GM21423 (cell line): Measurements from ENCODE around the gene AKIP1.

Experiments
- ATAC-seq: cut with Tn5 transposase; IDR thresholded peaks from one replicate; pipeline ENCODE4 v1.9.1; 2021; ENCODE audit warnings: mild to moderate bottlenecking, moderate library complexity; ENCODE audit not compliant: unreplicated experiment

The AKIP1 gene

DNA sequence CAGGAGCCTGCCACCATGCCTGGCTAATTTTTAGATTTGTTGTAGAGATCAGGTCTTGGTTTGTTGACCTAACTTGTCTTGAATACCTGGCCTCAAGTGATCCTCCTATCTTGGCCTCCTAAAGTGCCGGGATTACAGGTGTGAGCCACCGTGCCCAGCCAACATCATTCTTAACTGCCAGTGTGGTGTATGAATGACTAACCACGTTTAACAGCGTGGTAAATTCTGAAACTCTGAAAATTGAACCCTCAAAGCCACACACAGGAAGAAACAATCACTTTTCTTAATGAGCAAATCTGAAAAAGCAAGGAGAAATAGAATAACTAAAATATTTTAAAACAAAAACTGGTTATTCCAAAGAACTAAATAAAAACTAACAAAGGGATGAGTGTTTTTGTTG, 45.9 kb downstream of the AKIP1 start:
- no peak for ATAC-seq

DNA sequence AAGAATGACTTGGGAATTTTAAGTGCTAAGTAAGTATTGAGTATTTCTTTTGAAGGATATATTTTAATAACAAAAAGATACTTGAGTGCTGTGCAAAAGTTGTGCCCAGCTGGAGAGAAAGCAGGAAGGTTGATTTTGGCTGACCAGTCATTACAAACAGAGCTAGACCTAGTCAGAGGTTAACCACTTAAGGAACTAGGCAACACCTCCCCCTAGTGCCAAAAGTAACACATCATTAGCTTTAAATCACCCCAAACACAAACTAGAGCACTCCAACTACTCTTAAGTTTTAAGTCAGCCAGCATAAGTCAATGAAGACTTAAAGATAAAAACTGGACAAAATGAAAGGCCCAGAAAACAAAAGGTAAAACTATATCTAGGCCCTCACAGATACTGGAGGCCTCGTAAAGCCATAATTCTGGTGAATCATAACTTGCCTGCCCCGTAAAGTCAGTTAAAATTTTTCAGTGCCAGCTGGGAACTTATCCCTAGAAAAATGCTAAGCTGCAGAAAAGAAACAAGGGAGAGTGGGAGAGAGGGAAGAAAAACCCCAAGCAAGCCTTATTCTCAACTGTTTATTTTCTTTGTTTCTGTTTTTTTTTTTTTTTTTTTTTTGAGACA, 48.7 kb downstream of the AKIP1 start:
- no peak for ATAC-seq

DNA sequence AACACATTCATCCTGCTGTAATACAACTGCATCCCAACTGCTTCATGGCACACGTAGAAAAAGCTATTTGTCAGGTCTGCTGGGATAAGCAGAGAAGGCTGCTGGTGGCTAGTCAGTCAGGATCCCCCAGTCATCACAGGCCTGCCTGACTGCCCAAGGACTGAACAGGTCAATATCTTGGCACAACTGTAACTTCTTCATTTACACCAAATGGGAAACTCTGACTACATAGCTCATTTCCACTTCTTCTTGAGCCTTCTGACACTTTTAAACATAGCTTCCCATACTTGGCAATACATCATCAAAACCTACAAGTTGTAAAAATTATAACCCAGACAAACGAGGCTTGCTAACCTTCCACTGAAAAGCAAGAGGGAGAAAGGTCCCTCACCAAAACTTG, 50.4 kb downstream of the AKIP1 start:
- ATAC-seq: no peak

DNA sequence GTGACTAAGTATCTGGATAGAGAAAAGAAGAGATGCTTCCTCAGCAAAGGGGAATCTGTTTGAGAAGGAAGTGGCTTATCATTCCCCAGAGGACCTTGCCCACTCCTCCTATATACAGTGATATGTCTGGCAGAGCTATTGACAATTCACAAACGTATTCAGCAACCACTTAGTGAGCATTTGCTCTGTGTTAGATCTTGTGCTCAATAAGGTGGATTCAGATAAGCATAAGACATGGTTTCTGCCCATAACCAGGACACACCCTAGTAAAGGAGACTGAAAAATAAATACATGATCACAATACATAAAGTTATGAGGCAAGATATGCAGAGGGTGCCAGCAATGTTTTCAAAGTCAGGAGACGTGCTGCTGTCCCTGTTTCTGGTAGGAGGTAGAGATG, 51.9 kb downstream of the AKIP1 start:
- ATAC-seq: no peak

DNA sequence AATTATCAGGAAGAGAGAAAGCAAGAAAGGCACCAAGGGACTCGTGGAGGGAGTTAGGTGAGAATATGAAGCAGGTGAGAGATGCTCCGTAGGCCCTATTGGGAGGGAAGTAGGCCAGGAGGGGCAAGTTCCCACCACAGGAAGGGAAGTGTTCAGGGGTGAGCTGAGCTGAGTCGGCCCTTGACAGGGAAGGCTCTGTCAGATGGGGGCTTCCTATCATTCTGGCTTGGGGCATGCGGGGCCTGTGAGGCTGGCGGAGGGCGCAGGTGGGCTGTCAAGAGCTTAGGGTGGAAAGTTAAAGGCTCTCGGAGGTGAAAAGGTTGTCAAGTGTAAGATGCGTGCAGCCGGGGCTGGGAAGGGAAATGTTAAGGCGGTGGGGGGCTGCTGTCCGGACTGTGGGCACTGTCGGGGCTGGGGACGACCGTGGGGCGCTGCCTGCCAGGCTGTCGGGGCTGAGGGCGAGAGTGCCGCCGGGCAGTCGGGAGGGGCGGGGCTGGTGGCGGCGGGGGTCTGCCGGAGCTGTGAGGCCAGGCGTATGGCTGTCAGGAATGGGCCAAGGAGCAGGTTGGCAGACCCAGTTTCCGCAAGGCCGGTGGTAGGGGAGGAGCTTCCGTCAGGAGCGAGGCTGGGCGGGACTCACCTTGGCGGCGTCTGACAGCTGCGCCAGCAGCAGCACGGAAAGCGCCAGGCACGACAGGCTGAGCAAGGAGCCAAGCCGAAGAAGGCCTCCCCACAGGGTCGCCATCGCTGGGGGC, 52.8 kb downstream of the AKIP1 start:
- ATAC-seq: peak; percentile 67

DNA sequence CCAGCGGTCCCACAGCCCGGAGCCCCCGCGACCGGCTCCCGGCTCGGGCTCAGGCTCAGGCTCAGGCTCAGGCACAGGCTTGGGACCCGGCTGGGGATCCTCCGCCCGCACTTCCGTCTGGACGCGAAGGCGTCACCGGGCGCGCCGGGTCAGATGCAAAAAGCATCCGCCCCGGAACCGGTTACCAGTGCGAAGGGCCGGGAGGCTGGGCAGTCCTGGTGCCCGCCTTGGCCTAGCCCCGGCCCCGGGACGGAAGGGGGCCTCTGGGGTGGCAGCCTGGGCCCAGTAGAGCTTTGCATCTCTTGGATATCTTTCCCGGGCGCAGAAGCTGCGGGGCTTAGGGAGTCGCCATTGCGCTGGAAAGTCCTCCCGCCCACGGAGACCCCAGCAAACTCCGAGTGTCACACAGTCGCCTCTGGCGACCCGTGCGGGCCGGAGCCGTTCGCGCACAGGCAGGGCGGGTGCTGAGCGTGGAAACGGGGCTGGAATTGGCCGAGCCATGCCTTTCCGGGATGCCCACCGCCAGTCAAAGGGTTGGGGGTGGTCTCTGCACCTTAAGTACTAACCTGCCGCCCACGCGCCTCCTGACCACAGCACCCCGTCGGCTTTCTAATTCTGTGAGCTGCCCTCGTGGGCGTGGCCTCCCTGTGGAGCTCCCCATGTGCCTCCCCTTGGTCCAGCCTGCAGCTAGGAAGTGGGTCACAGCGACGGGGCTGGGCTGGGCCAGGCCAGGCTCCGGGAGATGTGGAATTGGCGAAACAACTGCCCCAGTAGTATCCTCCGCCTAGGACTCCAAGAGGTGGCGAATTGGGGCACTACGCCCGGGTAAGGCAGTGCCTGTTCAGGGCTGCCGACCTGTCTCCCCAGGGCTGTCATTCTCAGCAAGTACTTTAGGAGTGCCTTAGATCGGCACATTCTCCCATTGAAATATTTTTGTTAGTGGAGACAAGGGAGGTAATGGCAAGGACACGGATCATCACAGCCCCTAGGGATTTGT, 53.6 kb downstream of the AKIP1 start, which contains the start of gene TMEM9B:
TSS of gene TMEM9B (minus strand) at position 119 of the 997 bp plus-strand sequence. CDS start 129 bp downstream, outside the sequence.
- peak; percentile 79 for ATAC-seq

DNA sequence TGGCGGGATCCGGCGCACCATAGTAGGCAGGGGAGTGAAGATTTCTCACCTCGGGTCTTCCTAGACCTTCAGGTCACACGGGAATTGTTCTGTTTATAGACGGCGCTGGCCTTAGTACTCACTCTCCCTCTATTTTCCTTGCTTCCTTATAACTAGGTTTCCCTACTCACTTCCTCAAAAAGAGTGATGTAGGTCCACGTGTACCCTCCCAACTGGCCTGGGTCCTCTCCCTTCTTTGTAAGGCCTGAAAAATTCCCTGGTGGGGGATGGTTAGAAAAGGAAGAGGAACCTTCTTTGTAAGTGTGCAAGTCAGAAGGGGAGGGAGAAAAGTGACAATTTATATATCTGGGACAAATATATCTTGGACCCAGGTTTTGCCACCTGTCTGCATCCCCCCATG, 56.2 kb downstream of the AKIP1 start:
- no peak for ATAC-seq
